A549 (cell line): Measurements from ENCODE around the gene LRRC46. TPM values are rescaled to one million over a fixed set of nuclear protein-coding genes. Genes with fewer than 3 reads are reported as not detected.
A peak's percentile ranks its signal among the peaks of the same experiment; 100 is the strongest.

Experiments used
- ATAC-seq, 2 experiments: fragments of 200-7000 bp in 1 of 2; fragments of >200 bp in 1 of 2; cut with Nextera tagmentation in 1 of 2; cut with Tn5 transposase in 1 of 2; 3 replicates each; pipeline versions ENCODE4 v1.8.0 to v1.9.1; 2018 to 2020; ENCODE audit warnings: mild to moderate bottlenecking in 1 of 2, moderate library complexity in 1 of 2
- CTCF ChIA-PET: fragments of 300-600 bp; sonication (Branson Sonifier 250); formaldehyde crosslinking; extraction: SDS; loops from one replicate; lab custom pipeline; 2021; ENCODE audit warnings: antibody characterized with exemption, inconsistent platforms; lab: Yijun Ruan, JAX
- POLR2A ChIA-PET: fragments of 350-600 bp; formaldehyde crosslinking; extraction: SDS; loops from one replicate; lab custom pipeline; 2021; ENCODE audit warnings: antibody characterized with exemption, inconsistent platforms; lab: Yijun Ruan, JAX
- DNase-seq, 2 experiments: peaks; one replicate each; pipeline versions ENCODE4 v3.0.0 to v3.0.0-alpha.2; 2011 to 2016; ENCODE audit warnings: low read depth in 1 of 2, low spot score in 1 of 2
- FAIRE-seq: peaks from 2 replicates; lab custom pipeline; 2011; peaks lifted over from hg19 to GRCh38; lab: Jason Lieb, UNC
- H3K27ac ChIP-seq, 2 experiments: fragments of >200 bp; sonication (Bioruptor Twin); formaldehyde crosslinking; 3 replicates each; pipeline ENCODE4 v1.5.1; 2016 to 2017
- H3K4me1 ChIP-seq: fragments of >200 bp; sonication (Bioruptor Twin); formaldehyde crosslinking; 3 replicates; pipeline ENCODE4 v1.6.1; 2016
- H3K4me2 ChIP-seq: fragments of >200 bp; sonication (Bioruptor Twin); formaldehyde crosslinking; 3 replicates; pipeline ENCODE4 v1.6.1; 2016
- H3K4me3 ChIP-seq: fragments of >200 bp; sonication (Bioruptor Twin); formaldehyde crosslinking; 3 replicates; pipeline ENCODE4 v1.5.1; 2016
- H3K9me3 ChIP-seq: fragments of >200 bp; sonication (Bioruptor Twin); formaldehyde crosslinking; 3 replicates; pipeline ENCODE4 v1.6.1; 2016
- CBX2 ChIP-seq: fragments of 200-600 bp; sonication (generic); IDR thresholded peaks from 2 replicates; pipeline ENCODE4 v1.6.1; 2016; ENCODE audit warnings: low read depth, mild to moderate bottlenecking, borderline replicate concordance
- CHD2 ChIP-seq: fragments of 150-350 bp; IDR thresholded peaks from 2 replicates; pipeline ENCODE4 v1.6.1; 2014; ENCODE audit warnings: low read length; ENCODE audit not compliant: partially characterized antibody
- CHD4 ChIP-seq: fragments of 200-600 bp; sonication (generic); IDR thresholded peaks from 2 replicates; pipeline ENCODE4 v1.6.1; 2016; ENCODE audit warnings: antibody characterized with exemption, mild to moderate bottlenecking, borderline replicate concordance
- HDAC2 ChIP-seq: fragments of 200-600 bp; sonication (generic); IDR thresholded peaks from 2 replicates; pipeline ENCODE4 v1.6.1; 2016
- HES2 ChIP-seq: fragments of >200 bp; sonication (Bioruptor Twin); formaldehyde crosslinking; IDR thresholded peaks from 2 replicates; pipeline ENCODE4 v1.6.1; 2016
- HEYL ChIP-seq: fragments of 250-450 bp; sonication (Bioruptor Pico); IDR thresholded peaks from 2 replicates; pipeline ENCODE4 v1.8.0; 2021; ENCODE audit warnings: mild to moderate bottlenecking, moderate library complexity
- JUNB ChIP-seq: fragments of >200 bp; sonication (Bioruptor Twin); formaldehyde crosslinking; IDR thresholded peaks from 2 replicates; pipeline ENCODE4 v1.6.1; 2016
- KDM1A ChIP-seq: fragments of 200-600 bp; sonication (generic); IDR thresholded peaks from 2 replicates; pipeline ENCODE4 v1.6.1; 2016; ENCODE audit warnings: low read depth, mild to moderate bottlenecking
- MAFK ChIP-seq: fragments of 450-650 bp; IDR thresholded peaks from 2 replicates; pipeline ENCODE4 v1.6.1; 2014; ENCODE audit not compliant: partially characterized antibody
- MYC ChIP-seq: IDR thresholded peaks from 2 replicates; pipeline ENCODE4 v1.6.1; 2012; ENCODE audit warnings: mild to moderate bottlenecking, inconsistent platforms, low read length, improper control_type of control experiment, borderline replicate concordance
- NFE2L2 ChIP-seq: fragments of 150-350 bp; conservative IDR thresholded peaks from 2 replicates; pipeline ENCODE4 v1.6.1; 2014; ENCODE audit warnings: low read length
- NR3C1 ChIP-seq: fragments of >200 bp; sonication (Bioruptor Twin); formaldehyde crosslinking; IDR thresholded peaks from 3 replicates; pipeline ENCODE4 v1.6.1; 2017
- POLR2A ChIP-seq: IDR thresholded peaks from 2 replicates; pipeline ENCODE4 v1.6.1; 2012; ENCODE audit warnings: mild to moderate bottlenecking, low read length
- POLR2AphosphoS2 ChIP-seq: conservative IDR thresholded peaks from 2 replicates; pipeline ENCODE4 v1.6.1; 2012; ENCODE audit warnings: low read length, improper control_type of control experiment, inconsistent platforms
- RAD21 ChIP-seq, 2 experiments: fragments of >200 bp in 1 of 2; sonication (Bioruptor Twin) in 1 of 2; formaldehyde crosslinking in 1 of 2; IDR thresholded peaks in 1 of 2; conservative IDR thresholded peaks in 1 of 2; 2 replicates in 1 of 2; 3 replicates in 1 of 2; pipeline ENCODE4 v1.6.1; 2012 to 2018; ENCODE audit warnings: inconsistent platforms in 1 of 2
- RARB ChIP-seq: fragments of 250-450 bp; sonication (Bioruptor Pico); IDR thresholded peaks from 2 replicates; pipeline ENCODE4 v1.8.0; 2021; ENCODE audit warnings: mild to moderate bottlenecking, moderate library complexity
- SMC3 ChIP-seq: fragments of >200 bp; sonication (Bioruptor Twin); formaldehyde crosslinking; IDR thresholded peaks from 3 replicates; pipeline ENCODE4 v1.6.1; 2018; ENCODE audit warnings: inconsistent platforms
- ZFP36 ChIP-seq: fragments of 450-650 bp; IDR thresholded peaks from 2 replicates; pipeline ENCODE4 v1.6.1; 2014; ENCODE audit warnings: borderline replicate concordance; ENCODE audit not compliant: partially characterized antibody
- ZSCAN20 ChIP-seq: fragments of 250-450 bp; sonication (Bioruptor Pico); IDR thresholded peaks from 2 replicates; pipeline ENCODE4 v1.8.0; 2022; ENCODE audit warnings: mild to moderate bottlenecking, moderate library complexity
- WGBS: methylation state at CpG from one replicate; pipeline ENCODE4 v1.1.6; 2017; ENCODE audit errors: missing lambda C conversion rate; 5-methylcytosine and 5-hydroxymethylcytosine counted together
- polyA plus RNA-seq, 4 experiments: library from polyadenylated mRNA; depleted of rRNA in 3 of 4; stranded (reverse); fragments of >200 nt; fragmentation: RNase III in 1 of 4; extraction: RNeasy Plus Mini Kit Qiagen cat#74134 plus additional on column Dnase treatment in 1 of 4; gene quantifications; 2 replicates in 3 of 4; 3 replicates in 1 of 4; pipeline ENCODE4 v1.2.3, GENCODE V29; 2011 to 2017

Gene LRRC46
- polyA plus RNA-seq, 2 of the 4 experiments (the other 2 are of a cell fraction) = 2.7 to 3.0 TPM

- Histone ChIP-seq H3K4me1 (0 out of 3 replicates have a peak, but pooled peaks cover 6% of the 10 kb centered on the region), H3K9me3 (no peaks in the 10 kb centered on the region), H3K4me2 (no peak overlapping the region)
- FAIRE-seq = no peak
- TF ChIP-seq HEYL (no peak), RARB (CRISPR knock-in tag) (no peak), MAFK (no peak), ZSCAN20 (CRISPR knock-in tag) (no peak), CHD4 (no peak), CBX2 (no peak), ZFP36 (no peak), NFE2L2 (no peak), SMC3 (no peak), MYC (no peak), POLR2AphosphoS2 (no peak), CHD2 (no peak), RAD21 (conservative IDR thresholded peaks at IDR 0.05 in 1 of 2, IDR thresholded peaks at IDR 0.05 in 1 of 2) (no peak), NR3C1 (no peak)
- TF ChIP-seq, all 56 proteins: peak for 0
- ATAC-seq (peak in 1 of 2 experiments; percentile 21; a peak in 2 of 6 replicates), DNase-seq (no peak)
- POLR2A ChIA-PET = interaction anchor here (1.0 kb wide), 1 partner anchor 17 kb away, joined by 6 read pairs; the partner anchor contains the start of gene SP2
- H3K4me3 ChIP-seq = no peak overlapping the region
- WGBS = 54% methylated on average over 10 of the region's 10 CpGs
- H3K27ac ChIP-seq = peak overlapping the region in 1 of 2 experiments; percentile 8; a peak in 1 of 6 replicates
- CTCF ChIA-PET = interaction anchor here (0.6 to 18.8 kb wide), 6 partner anchors 8 to 68 kb away, joined by 3 to 1860 read pairs (median 4); partner anchors contain the start of genes LRRC46, MRPL10, SCRN2 and SP6
Measured at GRCh38 chr17:47878203-47879027, 46.9 kb downstream of the LRRC46 start.

GRCh38 chr17:47879028-47879585 lies 47.6 kb downstream of the LRRC46 start:
- DNase-seq (no peak), FAIRE-seq (no peak), ATAC-seq (peak in 1 of 2 experiments; percentile 7; a peak in 1 of 6 replicates)
- Histone ChIP-seq H3K4me1 (0 out of 3 replicates have a peak, but pooled peaks cover 6% of the 10 kb centered on the region), H3K27ac (no peak overlapping the region), H3K9me3 (no peaks in the 10 kb centered on the region), H3K4me3 (no peak overlapping the region), H3K4me2 (no peak overlapping the region)
- POLR2A ChIA-PET = interaction anchor here (1.0 kb wide), 1 partner anchor 16 kb away, joined by 6 read pairs; the partner anchor contains the start of gene SP2
- WGBS = 71% methylated on average over 2 of the region's 2 CpGs
- CTCF ChIA-PET = interaction anchor here (0.7 to 18.8 kb wide), 6 partner anchors 8 to 72 kb away, joined by 3 to 1860 read pairs (median 4); partner anchors contain the start of genes LRRC46, MRPL10, SCRN2 and SP6
- TF ChIP-seq KDM1A = no peak
- no peak for TF ChIP-seq NFE2L2

GRCh38 chr17:47879776-47880454 lies 48.4 kb downstream of the LRRC46 start:
- no peak overlapping the region for H3K4me3 ChIP-seq
- no peak overlapping the region for H3K27ac ChIP-seq
- ATAC-seq = no peak
- H3K9me3 ChIP-seq = no peaks in the 10 kb centered on the region
- no peak for DNase-seq
- POLR2A ChIA-PET = interaction anchor here (0.6 to 1.0 kb wide), 2 partner anchors 16 to 143 kb away, joined by 4 to 6 read pairs; partner anchors contain the start of gene SP2
- no peak for FAIRE-seq
- H3K4me1 ChIP-seq = 0 out of 3 replicates have a peak, but pooled peaks cover 6% of the 10 kb centered on the region
- 72% methylated on average over 8 of the region's 8 CpGs for WGBS
- TF ChIP-seq POLR2A (no peak), HDAC2 (no peak), HES2 (no peak), RARB (CRISPR knock-in tag) (no peak), JUNB (no peak)
- CTCF ChIA-PET = interaction anchor here (0.6 to 18.8 kb wide), 5 partner anchors 7 to 84 kb away, joined by 3 to 1860 read pairs (median 5); partner anchors contain the start of genes LRRC46, MRPL10, SCRN2 and SP6
- H3K4me2 ChIP-seq = no peak overlapping the region
